ENCODE data around the gene DNM1. TPM values are rescaled to one million over a fixed set of nuclear protein-coding genes. Genes with fewer than 3 reads are reported as not detected.

DNM1 gene
- polyA plus RNA-seq, 1 donor = 49.0 TPM

DNA sequence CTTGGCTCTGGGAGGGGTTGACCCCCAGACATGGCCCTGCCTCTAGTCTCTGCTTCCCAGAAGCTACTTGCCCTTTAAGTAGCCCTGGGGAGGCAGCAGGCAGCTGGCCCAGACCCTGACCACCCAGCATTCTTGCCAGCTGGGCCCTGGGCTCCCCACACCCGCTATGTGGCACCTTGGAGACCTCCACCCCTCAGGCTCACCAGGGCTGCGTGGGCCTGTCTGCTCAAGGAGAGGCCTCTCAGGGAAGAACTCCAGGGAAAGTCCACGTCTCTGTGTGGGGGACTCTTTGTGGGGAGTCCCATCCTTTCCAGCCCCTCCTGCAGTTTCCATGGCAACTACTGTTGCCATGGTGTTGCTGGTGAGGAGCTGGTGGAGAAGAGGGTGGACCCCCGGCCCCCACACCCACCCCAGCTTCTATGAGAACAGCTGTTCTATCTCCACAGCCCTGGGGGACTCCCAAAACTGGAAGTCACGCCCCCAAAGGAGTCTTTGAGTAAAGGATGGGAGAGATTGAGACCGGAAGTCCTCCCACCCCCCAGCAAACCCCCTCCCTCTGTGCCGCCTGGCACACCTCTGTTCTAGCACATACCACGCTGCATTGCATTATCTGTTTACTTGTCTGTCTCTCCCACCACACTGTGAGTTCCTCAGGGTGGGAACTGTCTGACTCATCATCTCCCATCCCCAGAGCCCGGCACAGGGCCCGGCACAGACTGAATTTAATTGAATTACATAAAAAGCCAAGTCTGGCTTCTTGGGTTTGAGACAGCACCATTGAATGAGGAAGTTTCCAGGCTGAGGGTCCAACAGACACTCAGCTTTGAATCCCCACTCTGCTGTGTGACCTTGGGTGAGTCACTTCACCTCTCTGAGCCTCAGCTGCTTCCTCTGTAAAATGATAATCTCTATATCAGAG lies 12.6 kb downstream of the DNM1 start:
- H3K36me3 ChIP-seq (ENCODE audit: control insufficient read depth, insufficient read depth, low read length) = peaks cover 6% of the 10 kb centered on the region
- no peaks in the 10 kb centered on the region for H3K9me3 ChIP-seq (ENCODE audit: control insufficient read depth, low read depth, low read length)
- no peak overlapping the region for H3K4me3 ChIP-seq (ENCODE audit: low read length)
- no peaks in the 10 kb centered on the region for H3K27me3 ChIP-seq (ENCODE audit: control insufficient read depth, insufficient read depth, low read length)
- peaks cover 41% of the 10 kb centered on the region for H3K4me1 ChIP-seq (ENCODE audit: control insufficient read depth, insufficient read depth, low read length)
- WGBS (ENCODE audit: insufficient coverage, low lambda C conversion rate) = no CpG with 5 or more reads among the region's 10 CpGs
- DNase-seq = no peak
- H3K27ac ChIP-seq (ENCODE audit: low read length) = no peak overlapping the region

DNA sequence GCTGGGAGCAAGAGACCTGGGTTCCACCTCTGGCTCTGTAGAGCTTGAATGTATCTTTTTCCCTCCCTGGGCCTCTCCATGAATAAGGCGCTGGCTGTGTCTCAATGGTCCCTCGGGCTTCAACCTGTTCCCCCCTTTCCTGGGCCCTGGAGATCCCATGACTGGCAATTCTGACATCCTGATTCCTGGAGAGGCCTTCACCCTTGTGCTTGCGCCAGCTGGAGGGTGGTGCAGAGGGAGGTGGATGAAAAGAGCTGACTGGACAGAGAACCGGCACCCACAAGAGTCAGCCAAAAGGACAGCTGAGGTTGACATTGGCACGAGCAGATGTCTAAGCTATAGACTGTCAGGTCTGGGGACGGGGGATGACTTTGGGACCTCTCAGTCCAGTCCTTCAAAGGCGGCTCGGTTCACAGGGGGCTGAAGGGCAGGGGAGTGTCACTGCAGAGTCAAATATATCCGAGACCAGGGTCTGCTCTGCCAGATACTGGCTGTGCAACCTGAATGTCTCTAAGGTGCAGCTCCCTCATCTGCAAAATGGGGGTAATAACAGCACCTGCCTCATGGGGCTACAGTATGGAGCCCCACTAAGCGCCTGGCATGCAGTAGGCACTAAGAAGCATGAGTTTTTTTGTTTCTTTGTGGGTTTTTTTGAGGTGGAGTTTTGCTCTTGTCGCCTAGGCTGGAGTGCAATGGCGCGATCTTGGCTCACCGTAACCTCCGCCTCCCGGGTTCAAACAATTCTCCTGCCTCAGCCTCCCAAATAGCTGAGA lies 13.8 kb downstream of the DNM1 start:
- Histone ChIP-seq H3K27me3 (ENCODE audit: control insufficient read depth, insufficient read depth, low read length) (no peaks in the 10 kb centered on the region), H3K9me3 (ENCODE audit: control insufficient read depth, low read depth, low read length) (no peaks in the 10 kb centered on the region), H3K36me3 (ENCODE audit: control insufficient read depth, insufficient read depth, low read length) (peaks cover 10% of the 10 kb centered on the region), H3K4me3 (ENCODE audit: low read length) (no peak overlapping the region), H3K4me1 (ENCODE audit: control insufficient read depth, insufficient read depth, low read length) (peaks cover 29% of the 10 kb centered on the region), H3K27ac (ENCODE audit: low read length) (peak overlapping the region; percentile 13)
- DNase-seq = peak; percentile 32 to 49
- no CpG with 5 or more reads among the region's 16 CpGs for WGBS (ENCODE audit: insufficient coverage, low lambda C conversion rate)

- Histone ChIP-seq H3K36me3 (ENCODE audit: control insufficient read depth, insufficient read depth, low read length) (peaks cover 22% of the 10 kb centered on the region), H3K27me3 (ENCODE audit: control insufficient read depth, insufficient read depth, low read length) (no peaks in the 10 kb centered on the region), H3K27ac (ENCODE audit: low read length) (peak overlapping the region; percentile 54), H3K9me3 (ENCODE audit: control insufficient read depth, low read depth, low read length) (no peaks in the 10 kb centered on the region), H3K4me3 (ENCODE audit: low read length) (peak overlapping the region; percentile 58), H3K4me1 (ENCODE audit: control insufficient read depth, insufficient read depth, low read length) (peaks cover 20% of the 10 kb centered on the region)
- no CpG with 5 or more reads among the region's 11 CpGs for WGBS (ENCODE audit: insufficient coverage, low lambda C conversion rate)
- no peak for DNase-seq
Observed at GRCh38 chr9:128218172-128218517, 15.0 kb downstream of the DNM1 start.

- Histone ChIP-seq H3K9me3 (ENCODE audit: control insufficient read depth, low read depth, low read length) (no peaks in the 10 kb centered on the region), H3K36me3 (ENCODE audit: control insufficient read depth, insufficient read depth, low read length) (peaks cover 26% of the 10 kb centered on the region), H3K27me3 (ENCODE audit: control insufficient read depth, insufficient read depth, low read length) (no peaks in the 10 kb centered on the region), H3K27ac (ENCODE audit: low read length) (peak overlapping the region; percentile 54), H3K4me3 (ENCODE audit: low read length) (peak overlapping the region; percentile 58), H3K4me1 (ENCODE audit: control insufficient read depth, insufficient read depth, low read length) (peaks cover 20% of the 10 kb centered on the region)
- peak; percentile 97 to 99 for DNase-seq
- no CpG with 5 or more reads among the region's 47 CpGs for WGBS (ENCODE audit: insufficient coverage, low lambda C conversion rate)
Observed at GRCh38 chr9:128218518-128219389, 15.6 kb downstream of the DNM1 start.

DNA sequence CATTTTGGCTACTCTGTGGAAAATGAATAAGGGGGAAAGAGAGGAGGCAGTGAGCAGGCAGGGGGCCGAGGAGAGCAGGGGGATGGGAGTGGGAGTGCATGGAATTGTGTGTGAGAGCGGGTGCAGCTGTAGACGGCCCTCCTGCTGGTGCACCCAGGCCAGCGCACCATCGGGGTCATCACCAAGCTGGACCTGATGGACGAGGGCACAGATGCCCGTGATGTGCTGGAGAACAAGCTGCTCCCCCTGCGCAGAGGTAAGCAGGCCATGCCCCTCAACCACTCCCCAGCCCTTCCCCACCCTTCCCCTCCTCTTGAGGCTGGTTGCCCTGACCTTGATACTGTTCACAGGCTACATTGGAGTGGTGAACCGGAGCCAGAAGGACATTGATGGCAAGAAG lies 16.7 kb downstream of the DNM1 start:
- H3K4me1 ChIP-seq (ENCODE audit: control insufficient read depth, insufficient read depth, low read length) = peaks cover 20% of the 10 kb centered on the region
- no peak for DNase-seq
- H3K4me3 ChIP-seq (ENCODE audit: low read length) = no peak overlapping the region
- H3K27me3 ChIP-seq (ENCODE audit: control insufficient read depth, insufficient read depth, low read length) = no peaks in the 10 kb centered on the region
- H3K9me3 ChIP-seq (ENCODE audit: control insufficient read depth, low read depth, low read length) = no peaks in the 10 kb centered on the region
- no peak overlapping the region for H3K27ac ChIP-seq (ENCODE audit: low read length)
- WGBS (ENCODE audit: insufficient coverage, low lambda C conversion rate) = no CpG with 5 or more reads among the region's 9 CpGs
- H3K36me3 ChIP-seq (ENCODE audit: control insufficient read depth, insufficient read depth, low read length) = peaks cover 28% of the 10 kb centered on the region

DNA sequence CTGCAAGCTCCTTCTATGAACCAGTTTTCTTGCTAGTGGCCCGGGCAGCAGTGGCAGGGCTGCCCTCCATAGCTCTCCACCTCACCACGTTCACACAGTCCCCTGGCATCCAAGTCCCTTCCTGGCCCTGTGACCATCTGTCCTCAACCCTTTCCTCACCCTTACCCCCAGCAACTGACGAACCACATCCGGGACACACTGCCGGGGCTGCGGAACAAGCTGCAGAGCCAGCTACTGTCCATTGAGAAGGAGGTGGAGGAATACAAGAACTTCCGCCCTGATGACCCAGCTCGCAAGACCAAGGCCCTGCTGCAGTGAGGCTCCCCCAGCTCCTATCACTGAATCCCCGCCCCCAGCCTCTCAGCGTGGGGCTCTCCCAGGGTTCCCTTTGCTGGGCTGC lies 18.8 kb downstream of the DNM1 start:
- H3K27ac ChIP-seq (ENCODE audit: low read length) = no peak overlapping the region
- no CpG with 5 or more reads among the region's 10 CpGs for WGBS (ENCODE audit: insufficient coverage, low lambda C conversion rate)
- H3K4me1 ChIP-seq (ENCODE audit: control insufficient read depth, insufficient read depth, low read length) = peaks cover 11% of the 10 kb centered on the region
- H3K27me3 ChIP-seq (ENCODE audit: control insufficient read depth, insufficient read depth, low read length) = no peaks in the 10 kb centered on the region
- no peaks in the 10 kb centered on the region for H3K9me3 ChIP-seq (ENCODE audit: control insufficient read depth, low read depth, low read length)
- no peak for DNase-seq
- no peak overlapping the region for H3K4me3 ChIP-seq (ENCODE audit: low read length)
- H3K36me3 ChIP-seq (ENCODE audit: control insufficient read depth, insufficient read depth, low read length) = peaks cover 28% of the 10 kb centered on the region

DNA sequence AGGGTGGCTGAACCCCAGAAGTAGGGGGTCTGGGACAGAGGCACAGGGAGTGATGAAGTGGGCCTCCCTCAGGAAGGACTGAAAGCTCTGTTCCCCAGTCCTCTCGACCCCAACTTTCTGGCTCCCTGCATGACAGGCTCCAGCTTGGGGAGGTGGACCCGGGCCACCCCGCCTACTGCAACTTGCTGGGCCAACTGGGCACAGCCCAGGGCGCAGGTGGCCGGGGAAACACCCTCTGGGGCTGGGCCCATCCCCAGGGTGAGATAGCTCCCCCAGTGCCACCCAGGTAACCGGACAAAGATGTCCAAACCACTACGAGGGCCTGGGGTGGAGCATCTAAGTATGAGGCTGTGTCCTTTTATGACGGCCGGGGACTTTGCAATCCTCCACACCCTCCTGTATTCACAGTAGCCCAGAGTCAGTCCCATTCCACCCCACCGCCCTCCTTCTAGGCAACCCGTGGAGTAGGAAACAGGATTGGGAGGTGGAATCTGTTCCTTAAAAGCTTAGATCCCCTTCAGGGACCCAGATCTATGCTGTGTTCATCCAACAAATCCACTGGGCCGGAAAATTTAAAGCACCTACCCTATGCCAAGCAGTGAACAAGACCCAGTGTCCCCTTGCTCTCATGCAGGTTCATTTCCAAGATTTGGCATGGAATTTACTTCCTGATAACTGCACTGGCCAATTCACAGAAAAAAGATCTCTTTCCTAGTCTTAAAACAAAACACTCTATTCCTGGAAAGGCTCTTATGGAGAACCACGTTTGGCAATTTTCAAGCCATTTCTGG lies 19.9 kb downstream of the DNM1 start:
- Histone ChIP-seq H3K36me3 (ENCODE audit: control insufficient read depth, insufficient read depth, low read length) (peaks cover 28% of the 10 kb centered on the region), H3K27me3 (ENCODE audit: control insufficient read depth, insufficient read depth, low read length) (no peaks in the 10 kb centered on the region), H3K4me1 (ENCODE audit: control insufficient read depth, insufficient read depth, low read length) (peaks cover 4% of the 10 kb centered on the region), H3K4me3 (ENCODE audit: low read length) (no peak overlapping the region), H3K27ac (ENCODE audit: low read length) (no peak overlapping the region), H3K9me3 (ENCODE audit: control insufficient read depth, low read depth, low read length) (no peaks in the 10 kb centered on the region)
- no CpG with 5 or more reads among the region's 13 CpGs for WGBS (ENCODE audit: insufficient coverage, low lambda C conversion rate)
- DNase-seq = no peak

DNA sequence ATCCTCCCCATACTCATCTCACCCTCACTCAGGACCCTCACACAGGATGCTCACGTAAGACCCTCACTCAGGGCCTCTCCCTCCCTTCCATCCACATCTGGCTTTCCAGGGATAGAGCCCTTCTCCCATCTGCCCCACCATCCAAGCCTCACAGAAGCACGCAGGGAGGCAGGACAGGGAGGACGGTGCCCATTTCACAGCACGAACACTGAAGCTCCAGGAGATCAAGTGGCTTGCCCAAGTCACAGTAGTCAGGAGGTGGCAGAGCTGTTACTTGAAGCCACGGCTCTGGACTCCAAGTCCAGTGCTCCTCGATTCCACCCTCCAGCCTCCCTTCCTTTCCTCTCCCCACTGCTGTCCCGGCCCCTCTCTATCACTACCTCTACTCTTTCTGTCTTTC lies 21.7 kb downstream of the DNM1 start:
- WGBS (ENCODE audit: insufficient coverage, low lambda C conversion rate) = 83% methylated on average over 2 of the region's 7 CpGs

GRCh38 chr9:128225770-128226411 lies 22.7 kb downstream of the DNM1 start:
- WGBS (ENCODE audit: insufficient coverage, low lambda C conversion rate) = 85% methylated on average over 3 of the region's 19 CpGs
- peaks cover 21% of the 10 kb centered on the region for H3K36me3 ChIP-seq (ENCODE audit: control insufficient read depth, insufficient read depth, low read length)
- no peaks in the 10 kb centered on the region for H3K9me3 ChIP-seq (ENCODE audit: control insufficient read depth, low read depth, low read length)
- no peak overlapping the region for H3K4me3 ChIP-seq (ENCODE audit: low read length)
- no peaks in the 10 kb centered on the region for H3K4me1 ChIP-seq (ENCODE audit: control insufficient read depth, insufficient read depth, low read length)
- H3K27ac ChIP-seq (ENCODE audit: low read length) = no peak overlapping the region
- no peaks in the 10 kb centered on the region for H3K27me3 ChIP-seq (ENCODE audit: control insufficient read depth, insufficient read depth, low read length)
- no peak for DNase-seq

More for the DNA sequence above, 21.7 kb downstream of the DNM1 start:
- Histone ChIP-seq H3K9me3 (ENCODE audit: control insufficient read depth, low read depth, low read length) (no peaks in the 10 kb centered on the region), H3K4me3 (ENCODE audit: low read length) (no peak overlapping the region), H3K27ac (ENCODE audit: low read length) (no peak overlapping the region), H3K27me3 (ENCODE audit: control insufficient read depth, insufficient read depth, low read length) (no peaks in the 10 kb centered on the region), H3K4me1 (ENCODE audit: control insufficient read depth, insufficient read depth, low read length) (no peaks in the 10 kb centered on the region), H3K36me3 (ENCODE audit: control insufficient read depth, insufficient read depth, low read length) (peaks cover 28% of the 10 kb centered on the region)
- no peak for DNase-seq
